GM18907 (cell line): ENCODE measurements around the gene AGAP1.
"Not testable (repeated sequence)": the region's sequence is repeated elsewhere in the genome, so short reads cannot be mapped to it uniquely, and the experiment has no call there.

Experiments used
- ATAC-seq: cut with Tn5 transposase; IDR thresholded peaks from one replicate; pipeline ENCODE4 v1.9.1; 2021; ENCODE audit warnings: mild to moderate bottlenecking, moderate library complexity; ENCODE audit not compliant: unreplicated experiment

AGAP1 gene

GRCh38 chr2:235926229-235926628 lies 432.4 kb downstream of the AGAP1 start:
- ATAC-seq: no peak

GRCh38 chr2:235928751-235929370 lies 435.0 kb downstream of the AGAP1 start:
- ATAC-seq: no peak

- ATAC-seq: no peak
These were observed 436.9 kb downstream of the AGAP1 start for GRCh38 chr2:235930701-235931100.

GRCh38 chr2:235931676-235932075 lies 437.8 kb downstream of the AGAP1 start:
- no peak for ATAC-seq

GRCh38 chr2:235934059-235934773 lies 440.4 kb downstream of the AGAP1 start:
- no peak for ATAC-seq

GRCh38 chr2:235934774-235935484 lies 441.1 kb downstream of the AGAP1 start:
- no peak for ATAC-seq

GRCh38 chr2:235935773-235936172 lies 441.9 kb downstream of the AGAP1 start:
- no peak for ATAC-seq

- no peak for ATAC-seq
These were observed 442.6 kb downstream of the AGAP1 start for GRCh38 chr2:235936493-235936892.

- no peak for ATAC-seq
These were observed 443.2 kb downstream of the AGAP1 start for GRCh38 chr2:235937087-235937486.

GRCh38 chr2:235937526-235937925 lies 443.7 kb downstream of the AGAP1 start:
- ATAC-seq: no peak

- no peak for ATAC-seq
These were observed 444.1 kb downstream of the AGAP1 start for GRCh38 chr2:235937936-235938335.

GRCh38 chr2:235938611-235939010 lies 444.8 kb downstream of the AGAP1 start:
- no peak for ATAC-seq

- no peak for ATAC-seq
These were observed 445.6 kb downstream of the AGAP1 start for GRCh38 chr2:235939471-235939870.

- ATAC-seq: no peak
These were observed 446.5 kb downstream of the AGAP1 start for GRCh38 chr2:235940330-235940729.

GRCh38 chr2:235944591-235944990 lies 450.7 kb downstream of the AGAP1 start:
- no peak for ATAC-seq

- ATAC-seq: no peak
These were observed 451.8 kb downstream of the AGAP1 start for GRCh38 chr2:235945608-235946140.

GRCh38 chr2:235946590-235946989 lies 452.7 kb downstream of the AGAP1 start:
- ATAC-seq: no peak

GRCh38 chr2:235947055-235947454 lies 453.2 kb downstream of the AGAP1 start:
- ATAC-seq: not testable (repeated sequence)

GRCh38 chr2:235949567-235950472 lies 456.0 kb downstream of the AGAP1 start:
- no peak for ATAC-seq

GRCh38 chr2:235950473-235950809 lies 456.6 kb downstream of the AGAP1 start:
- ATAC-seq: no peak

GRCh38 chr2:235951493-235951892 lies 457.6 kb downstream of the AGAP1 start:
- no peak for ATAC-seq
